HepG2 (cell line): Measurements from ENCODE around the gene SYNGAP1. TPM values are rescaled to one million over a fixed set of nuclear protein-coding genes. Genes with fewer than 3 reads are reported as not detected.

Source experiments
- ARNT ChIP-seq: fragments of 450-650 bp; IDR thresholded peaks from 2 replicates; pipeline ENCODE4 v1.6.1; 2017
- FIP1L1 ChIP-seq: fragments of 200-400 bp; formaldehyde crosslinking; IDR thresholded peaks from 2 replicates; pipeline ENCODE4 v1.6.1; 2018; ENCODE audit warnings: low read depth, mild to moderate bottlenecking, low read length, moderate library complexity, borderline replicate concordance; ENCODE audit not compliant: insufficient read depth
- KDM5A ChIP-seq: fragments of 200-600 bp; sonication (generic); IDR thresholded peaks from 2 replicates; pipeline ENCODE4 v1.7.0; 2018; ENCODE audit warnings: antibody characterized with exemption, mild to moderate bottlenecking, low read length, borderline replicate concordance
- KLF11 ChIP-seq: IDR thresholded peaks from 2 replicates; pipeline ENCODE4 v1.6.1; 2016; ENCODE audit warnings: missing compliant biosample characterization
- RFXAP ChIP-seq: sonication (generic); formaldehyde crosslinking; IDR thresholded peaks from 2 replicates; pipeline ENCODE4 v1.4.0; 2020; ENCODE audit warnings: missing genetic modification reagents, borderline replicate concordance
- SMAD9 ChIP-seq: sonication (generic); formaldehyde crosslinking; IDR thresholded peaks from 2 replicates; pipeline ENCODE4 v1.5.1; 2020; ENCODE audit warnings: mild to moderate bottlenecking, missing genetic modification reagents
- TBL1XR1 ChIP-seq: fragments of 150-350 bp; IDR thresholded peaks from 2 replicates; pipeline ENCODE4 v1.6.1; 2014; ENCODE audit warnings: borderline replicate concordance, low read length; ENCODE audit not compliant: partially characterized antibody
- TBX2 ChIP-seq: sonication (generic); formaldehyde crosslinking; IDR thresholded peaks from 2 replicates; pipeline ENCODE4 v1.5.0; 2020; ENCODE audit warnings: missing genetic modification reagents, mild to moderate bottlenecking, borderline replicate concordance
- TEAD2 ChIP-seq: sonication (generic); formaldehyde crosslinking; IDR thresholded peaks from 2 replicates; pipeline ENCODE4 v1.9.0; 2021; ENCODE audit warnings: missing genetic modification reagents
- ZBTB21 ChIP-seq: sonication (generic); formaldehyde crosslinking; IDR thresholded peaks from 2 replicates; pipeline ENCODE4 v1.4.0; 2020; ENCODE audit warnings: missing genetic modification reagents
- ZBTB38 ChIP-seq: sonication (generic); formaldehyde crosslinking; IDR thresholded peaks from 2 replicates; pipeline ENCODE4 v1.5.1; 2020; ENCODE audit warnings: mild to moderate bottlenecking, missing genetic modification reagents
- ZKSCAN5 ChIP-seq: sonication (generic); formaldehyde crosslinking; IDR thresholded peaks from 2 replicates; pipeline ENCODE4 v1.5.1; 2020; ENCODE audit warnings: mild to moderate bottlenecking, missing genetic modification reagents
- ZKSCAN8 ChIP-seq: IDR thresholded peaks from 2 replicates; pipeline ENCODE4 v1.6.1; 2016; ENCODE audit warnings: borderline replicate concordance, missing genetic modification reagents, missing compliant biosample characterization
- ZNF10 ChIP-seq: sonication (generic); formaldehyde crosslinking; IDR thresholded peaks from 2 replicates; pipeline ENCODE4 v1.4.0; 2020; ENCODE audit warnings: mild to moderate bottlenecking, low read depth, missing genetic modification reagents, borderline replicate concordance
- ZNF33B ChIP-seq: sonication (generic); formaldehyde crosslinking; IDR thresholded peaks from 2 replicates; pipeline ENCODE4 v1.5.1; 2020; ENCODE audit warnings: mild to moderate bottlenecking, missing genetic modification reagents
- ZNF510 ChIP-seq: sonication (generic); formaldehyde crosslinking; IDR thresholded peaks from 2 replicates; pipeline ENCODE4 v1.4.0; 2020; ENCODE audit warnings: low read depth, mild to moderate bottlenecking, missing genetic modification reagents
- ZNF543 ChIP-seq: sonication (generic); formaldehyde crosslinking; IDR thresholded peaks from 2 replicates; pipeline ENCODE4 v1.4.0; 2020; ENCODE audit warnings: mild to moderate bottlenecking, missing genetic modification reagents
- ZSCAN20 ChIP-seq: sonication (generic); formaldehyde crosslinking; IDR thresholded peaks from 2 replicates; pipeline ENCODE4 v1.4.0; 2020; ENCODE audit warnings: missing genetic modification reagents, mild to moderate bottlenecking, borderline replicate concordance
- polyA plus RNA-seq, 8 experiments: library from polyadenylated mRNA; depleted of rRNA in 3 of 8; stranded (reverse) in 7 of 8; unstranded in 1 of 8; fragments of >200 nt; fragmentation: Illumina TruSeq in 4 of 8; extraction: Trizol in 4 of 8; gene quantifications; 2 replicates each; pipeline versions ENCODE4 v1.2.1 to v1.2.3, GENCODE V29; 2011 to 2016; ENCODE audit warnings: low read depth in 4 of 8, missing spikeins in 1 of 8, mixed read lengths in 1 of 8; ENCODE audit not compliant: insufficient read depth in 1 of 8
- total RNA-seq, 5 experiments: library from RNA; depleted of rRNA; stranded (reverse); fragments of >200 nt; fragmentation: Illumina TruSeq; extraction: Trizol; gene quantifications; 2 replicates each; pipeline ENCODE4 v1.2.3, GENCODE V29; 2016; ENCODE audit warnings: low read depth in 1 of 5
- TF ChIP-seq, protein P1 (sequence below): sonication (generic); formaldehyde crosslinking; IDR thresholded peaks from 2 replicates; pipeline ENCODE4 v1.9.0; 2021; ENCODE audit warnings: mild to moderate bottlenecking, missing genetic modification reagents
- TF ChIP-seq, protein P2 (sequence below): fragments of 450-650 bp; IDR thresholded peaks from 2 replicates; pipeline ENCODE4 v1.6.1; 2017
- TF ChIP-seq, protein P3 (sequence below): sonication (generic); formaldehyde crosslinking; IDR thresholded peaks from 2 replicates; pipeline ENCODE4 v1.8.0; 2022; ENCODE audit warnings: mild to moderate bottlenecking, missing genetic modification reagents, moderate library complexity

SYNGAP1 gene
- total and polyA plus RNA-seq, 2 of the 13 experiments (the other 11 are each of a cell fraction or from before 2014, with no cell fraction given), result 0.75 to 1.1 TPM

DNA sequence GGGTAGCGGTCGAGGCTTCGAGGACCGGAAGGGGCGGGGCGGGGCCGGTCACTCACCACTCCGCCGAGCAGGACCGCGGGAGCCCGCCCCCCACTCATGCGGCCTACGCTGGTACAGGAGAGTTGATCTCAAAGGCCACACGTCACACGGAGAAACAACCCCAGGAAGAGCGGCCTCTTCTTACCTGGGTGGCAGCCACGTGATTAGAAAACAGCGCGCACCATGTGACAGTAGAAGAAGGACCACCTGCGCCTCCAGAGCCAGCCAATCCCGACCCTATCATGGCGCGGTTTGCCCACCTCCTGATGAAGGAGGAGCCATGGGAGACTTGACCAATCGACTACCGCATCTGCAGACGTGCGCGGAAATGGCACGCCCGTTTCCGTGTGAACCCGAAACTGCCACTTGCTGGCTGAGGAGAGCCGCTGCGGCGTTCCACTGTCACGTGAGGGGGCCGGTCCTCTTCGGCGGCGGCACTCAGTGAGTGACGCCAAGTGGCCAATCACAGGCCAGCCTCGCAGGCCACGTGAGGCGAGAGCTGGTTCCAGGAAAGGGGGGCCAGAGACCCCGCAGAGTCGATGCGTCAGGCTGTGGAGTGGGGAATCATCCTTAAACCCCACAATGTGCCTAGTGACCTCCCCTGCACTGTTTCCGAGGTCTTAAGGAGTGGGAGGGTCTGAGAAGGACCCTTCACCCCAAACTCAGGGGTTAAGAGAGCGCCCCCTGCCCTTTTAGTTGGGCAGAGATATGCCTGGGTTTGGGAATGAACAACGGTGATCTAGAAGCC, 1.8 kb upstream of the SYNGAP1 start, which contains the start of gene CUTA (continued):
- TF ChIP-seq, protein P1, sequence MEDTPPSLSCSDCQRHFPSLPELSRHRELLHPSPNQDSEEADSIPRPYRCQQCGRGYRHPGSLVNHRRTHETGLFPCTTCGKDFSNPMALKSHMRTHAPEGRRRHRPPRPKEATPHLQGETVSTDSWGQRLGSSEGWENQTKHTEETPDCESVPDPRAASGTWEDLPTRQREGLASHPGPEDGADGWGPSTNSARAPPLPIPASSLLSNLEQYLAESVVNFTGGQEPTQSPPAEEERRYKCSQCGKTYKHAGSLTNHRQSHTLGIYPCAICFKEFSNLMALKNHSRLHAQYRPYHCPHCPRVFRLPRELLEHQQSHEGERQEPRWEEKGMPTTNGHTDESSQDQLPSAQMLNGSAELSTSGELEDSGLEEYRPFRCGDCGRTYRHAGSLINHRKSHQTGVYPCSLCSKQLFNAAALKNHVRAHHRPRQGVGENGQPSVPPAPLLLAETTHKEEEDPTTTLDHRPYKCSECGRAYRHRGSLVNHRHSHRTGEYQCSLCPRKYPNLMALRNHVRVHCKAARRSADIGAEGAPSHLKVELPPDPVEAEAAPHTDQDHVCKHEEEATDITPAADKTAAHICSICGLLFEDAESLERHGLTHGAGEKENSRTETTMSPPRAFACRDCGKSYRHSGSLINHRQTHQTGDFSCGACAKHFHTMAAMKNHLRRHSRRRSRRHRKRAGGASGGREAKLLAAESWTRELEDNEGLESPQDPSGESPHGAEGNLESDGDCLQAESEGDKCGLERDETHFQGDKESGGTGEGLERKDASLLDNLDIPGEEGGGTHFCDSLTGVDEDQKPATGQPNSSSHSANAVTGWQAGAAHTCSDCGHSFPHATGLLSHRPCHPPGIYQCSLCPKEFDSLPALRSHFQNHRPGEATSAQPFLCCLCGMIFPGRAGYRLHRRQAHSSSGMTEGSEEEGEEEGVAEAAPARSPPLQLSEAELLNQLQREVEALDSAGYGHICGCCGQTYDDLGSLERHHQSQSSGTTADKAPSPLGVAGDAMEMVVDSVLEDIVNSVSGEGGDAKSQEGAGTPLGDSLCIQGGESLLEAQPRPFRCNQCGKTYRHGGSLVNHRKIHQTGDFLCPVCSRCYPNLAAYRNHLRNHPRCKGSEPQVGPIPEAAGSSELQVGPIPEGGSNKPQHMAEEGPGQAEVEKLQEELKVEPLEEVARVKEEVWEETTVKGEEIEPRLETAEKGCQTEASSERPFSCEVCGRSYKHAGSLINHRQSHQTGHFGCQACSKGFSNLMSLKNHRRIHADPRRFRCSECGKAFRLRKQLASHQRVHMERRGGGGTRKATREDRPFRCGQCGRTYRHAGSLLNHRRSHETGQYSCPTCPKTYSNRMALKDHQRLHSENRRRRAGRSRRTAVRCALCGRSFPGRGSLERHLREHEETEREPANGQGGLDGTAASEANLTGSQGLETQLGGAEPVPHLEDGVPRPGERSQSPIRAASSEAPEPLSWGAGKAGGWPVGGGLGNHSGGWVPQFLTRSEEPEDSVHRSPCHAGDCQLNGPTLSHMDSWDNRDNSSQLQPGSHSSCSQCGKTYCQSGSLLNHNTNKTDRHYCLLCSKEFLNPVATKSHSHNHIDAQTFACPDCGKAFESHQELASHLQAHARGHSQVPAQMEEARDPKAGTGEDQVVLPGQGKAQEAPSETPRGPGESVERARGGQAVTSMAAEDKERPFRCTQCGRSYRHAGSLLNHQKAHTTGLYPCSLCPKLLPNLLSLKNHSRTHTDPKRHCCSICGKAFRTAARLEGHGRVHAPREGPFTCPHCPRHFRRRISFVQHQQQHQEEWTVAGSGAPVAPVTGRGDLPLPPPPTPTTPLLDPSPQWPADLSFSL (CRISPR knock-in tag), result no peak
- TF ChIP-seq KLF11, result peak; percentile 57; the same call in 1 of the 2 replicates
- TF ChIP-seq ZSCAN20, result no peak; the same call in 1 of the 2 replicates
- no peak for TF ChIP-seq ARNT
- TF ChIP-seq TBX2 (CRISPR knock-in tag), result peak; percentile 98
- 0 out of 2 replicates have a peak, but pooled peaks have one; percentile 84 for TF ChIP-seq SMAD9 (CRISPR knock-in tag)
- peak; percentile 94 for TF ChIP-seq RFXAP (CRISPR knock-in tag)
- TF ChIP-seq FIP1L1, result no peak
- TF ChIP-seq ZKSCAN8 (CRISPR knock-in tag), result peak; percentile 6; the same call in 1 of the 2 replicates
- TF ChIP-seq ZBTB21, result peak; percentile 61; the same call in 1 of the 2 replicates
- TF ChIP-seq ZBTB38 (CRISPR knock-in tag), result peak; percentile 60; the same call in 1 of the 2 replicates
- TF ChIP-seq, protein P2, sequence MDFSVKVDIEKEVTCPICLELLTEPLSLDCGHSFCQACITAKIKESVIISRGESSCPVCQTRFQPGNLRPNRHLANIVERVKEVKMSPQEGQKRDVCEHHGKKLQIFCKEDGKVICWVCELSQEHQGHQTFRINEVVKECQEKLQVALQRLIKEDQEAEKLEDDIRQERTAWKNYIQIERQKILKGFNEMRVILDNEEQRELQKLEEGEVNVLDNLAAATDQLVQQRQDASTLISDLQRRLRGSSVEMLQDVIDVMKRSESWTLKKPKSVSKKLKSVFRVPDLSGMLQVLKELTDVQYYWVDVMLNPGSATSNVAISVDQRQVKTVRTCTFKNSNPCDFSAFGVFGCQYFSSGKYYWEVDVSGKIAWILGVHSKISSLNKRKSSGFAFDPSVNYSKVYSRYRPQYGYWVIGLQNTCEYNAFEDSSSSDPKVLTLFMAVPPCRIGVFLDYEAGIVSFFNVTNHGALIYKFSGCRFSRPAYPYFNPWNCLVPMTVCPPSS, result no peak
- TF ChIP-seq, protein P3, sequence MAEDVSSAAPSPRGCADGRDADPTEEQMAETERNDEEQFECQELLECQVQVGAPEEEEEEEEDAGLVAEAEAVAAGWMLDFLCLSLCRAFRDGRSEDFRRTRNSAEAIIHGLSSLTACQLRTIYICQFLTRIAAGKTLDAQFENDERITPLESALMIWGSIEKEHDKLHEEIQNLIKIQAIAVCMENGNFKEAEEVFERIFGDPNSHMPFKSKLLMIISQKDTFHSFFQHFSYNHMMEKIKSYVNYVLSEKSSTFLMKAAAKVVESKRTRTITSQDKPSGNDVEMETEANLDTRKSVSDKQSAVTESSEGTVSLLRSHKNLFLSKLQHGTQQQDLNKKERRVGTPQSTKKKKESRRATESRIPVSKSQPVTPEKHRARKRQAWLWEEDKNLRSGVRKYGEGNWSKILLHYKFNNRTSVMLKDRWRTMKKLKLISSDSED (CRISPR knock-in tag), result no peak
- TF ChIP-seq ZNF510 (CRISPR knock-in tag), result peak; percentile 98
- TF ChIP-seq ZNF33B (CRISPR knock-in tag), result peak; percentile 84
- TF ChIP-seq TBL1XR1, result no peak
- no peak for TF ChIP-seq ZKSCAN5 (CRISPR knock-in tag)
- TF ChIP-seq ZNF10 (CRISPR knock-in tag), result no peak
- peak; percentile 92; the same call in 1 of the 2 replicates for TF ChIP-seq ZNF543 (CRISPR knock-in tag)
- peak; percentile 84 for TF ChIP-seq KDM5A
- TF ChIP-seq TEAD2 (CRISPR knock-in tag), result 0 out of 2 replicates have a peak, but pooled peaks have one; percentile 92
